Keratinocyte (primary cell): ENCODE data around the gene CRYBB1.

ENCODE experiments used
- EZH2 ChIP-seq: IDR thresholded peaks from one replicate; pipeline ENCODE4 v1.6.1; 2012; ENCODE audit warnings: inconsistent platforms, mild to moderate bottlenecking, low read length, moderate library complexity
- TF ChIP-seq, protein P1 (sequence below), 3 experiments: IDR thresholded peaks in 1 of 3; conservative IDR thresholded peaks in 1 of 3; optimal IDR thresholded peaks in 1 of 3; 2 replicates in 2 of 3; 3 replicates in 1 of 3; pipeline versions ENCODE3 to v1.5.1; 2011; ENCODE audit warnings: low read length in 3 of 3, mild to moderate bottlenecking in 3 of 3, moderate library complexity in 2 of 3, control low read depth in 1 of 3, inconsistent platforms in 1 of 3; ENCODE audit not compliant: insufficient read depth in 2 of 3; ENCODE audit errors: extremely low read depth in 1 of 3

DNA sequence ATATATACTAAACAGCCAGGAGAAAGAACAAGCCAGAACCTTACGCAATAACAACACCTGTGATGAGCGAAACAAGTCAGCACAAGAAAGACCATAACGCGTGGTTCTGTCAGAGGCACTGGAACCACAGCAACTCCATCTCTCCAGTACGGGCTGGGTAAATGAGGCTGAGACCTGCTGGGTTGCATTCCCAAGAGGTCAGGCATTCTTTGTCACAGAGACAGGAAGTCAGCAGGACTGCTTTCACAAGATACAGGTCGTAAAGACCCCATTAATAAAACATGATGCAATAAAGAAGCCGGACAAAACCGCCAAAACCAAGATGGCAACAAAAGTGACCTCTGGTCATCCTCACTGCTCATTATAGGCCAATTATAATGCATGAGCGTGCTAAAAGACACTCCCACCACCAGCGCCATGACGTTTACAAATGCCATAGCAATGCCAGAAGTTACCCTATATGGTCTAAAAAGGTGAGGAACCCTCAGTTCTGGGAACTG lies 49.6 kb downstream of the CRYBB1 start:
- TF ChIP-seq, protein P1, sequence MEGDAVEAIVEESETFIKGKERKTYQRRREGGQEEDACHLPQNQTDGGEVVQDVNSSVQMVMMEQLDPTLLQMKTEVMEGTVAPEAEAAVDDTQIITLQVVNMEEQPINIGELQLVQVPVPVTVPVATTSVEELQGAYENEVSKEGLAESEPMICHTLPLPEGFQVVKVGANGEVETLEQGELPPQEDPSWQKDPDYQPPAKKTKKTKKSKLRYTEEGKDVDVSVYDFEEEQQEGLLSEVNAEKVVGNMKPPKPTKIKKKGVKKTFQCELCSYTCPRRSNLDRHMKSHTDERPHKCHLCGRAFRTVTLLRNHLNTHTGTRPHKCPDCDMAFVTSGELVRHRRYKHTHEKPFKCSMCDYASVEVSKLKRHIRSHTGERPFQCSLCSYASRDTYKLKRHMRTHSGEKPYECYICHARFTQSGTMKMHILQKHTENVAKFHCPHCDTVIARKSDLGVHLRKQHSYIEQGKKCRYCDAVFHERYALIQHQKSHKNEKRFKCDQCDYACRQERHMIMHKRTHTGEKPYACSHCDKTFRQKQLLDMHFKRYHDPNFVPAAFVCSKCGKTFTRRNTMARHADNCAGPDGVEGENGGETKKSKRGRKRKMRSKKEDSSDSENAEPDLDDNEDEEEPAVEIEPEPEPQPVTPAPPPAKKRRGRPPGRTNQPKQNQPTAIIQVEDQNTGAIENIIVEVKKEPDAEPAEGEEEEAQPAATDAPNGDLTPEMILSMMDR (optimal IDR thresholded peaks at IDR 0.05 in 1 of 3, IDR thresholded peaks at IDR 0.05 in 1 of 3, conservative IDR thresholded peaks at IDR 0.05 in 1 of 3; ENCODE audit: extremely low read depth in 1 of 3, insufficient read depth in 2 of 3, low read length in 3 of 3), result no peak
- no peak for TF ChIP-seq EZH2
